Spinal cord (tissue), 10 donors: ENCODE measurements around the gene ICAM3. TPM values are rescaled to one million over a fixed set of nuclear protein-coding genes. Genes with fewer than 3 reads are reported as not detected.

Source experiments
- DNase-seq, 6 donors: peaks; one replicate each; pipeline versions ENCODE4 v3.0.0 to v3.0.0-alpha.2; 2013 to 2015; ENCODE audit warnings: low spot score in 6 of 6, low read depth in 4 of 6
- H3K27ac ChIP-seq: one replicate; pipeline ENCODE4 v1.5.1; 2013; ENCODE audit warnings: low read depth, low read length, control low read depth
- H3K27me3 ChIP-seq: one replicate; pipeline ENCODE4 v1.6.1; 2013; ENCODE audit warnings: low read length; ENCODE audit not compliant: control insufficient read depth, insufficient read depth
- H3K36me3 ChIP-seq: one replicate; pipeline ENCODE4 v1.6.1; 2013; ENCODE audit warnings: low read length; ENCODE audit not compliant: control insufficient read depth, insufficient read depth
- H3K4me1 ChIP-seq: one replicate; pipeline ENCODE4 v1.6.1; 2013; ENCODE audit warnings: low read length; ENCODE audit not compliant: control insufficient read depth, insufficient read depth
- H3K4me3 ChIP-seq: one replicate; pipeline ENCODE4 v1.5.1; 2013; ENCODE audit warnings: low read depth, low read length, control low read depth
- H3K9me3 ChIP-seq: one replicate; pipeline ENCODE4 v1.6.1; 2013; ENCODE audit warnings: low read length; ENCODE audit not compliant: control insufficient read depth, insufficient read depth
- WGBS: methylation state at CpG from one replicate; pipeline ENCODE4 v1.1.5; 2013; ENCODE audit warnings: missing lambda C conversion rate; ENCODE audit not compliant: insufficient coverage; 5-methylcytosine and 5-hydroxymethylcytosine counted together
- polyA plus RNA-seq, 2 donors: library from polyadenylated mRNA; unstranded; fragments of 120-200 nt; gene quantifications; one replicate each; pipeline ENCODE4 v1.2.1, GENCODE V29; 2013; ENCODE audit not compliant: insufficient read length in 2 of 2
- total RNA-seq, 2 donors: library from RNA; depleted of rRNA in 1 of 2; stranded (reverse); fragments of 120-200 nt in 1 of 2; fragments of >200 nt in 1 of 2; gene quantifications; one replicate each; pipeline versions ENCODE4 v1.2.3 to v1.2.4, GENCODE V29; 2013 to 2014
- donor health status: healthy.

Gene ICAM3
- total and polyA plus RNA-seq, 4 donors: 3.8 to 8.7 (median 5.0) TPM

GRCh38 chr19:10321874-10322835 is 17.3 kb downstream of the ICAM3 start:
- Histone ChIP-seq H3K9me3 (no peaks in the 10 kb centered on the region), H3K27ac (no peak overlapping the region), H3K4me3 (no peak overlapping the region), H3K36me3 (peaks cover 99% of the 10 kb centered on the region), H3K27me3 (no peaks in the 10 kb centered on the region), H3K4me1 (no peaks in the 10 kb centered on the region)
- 93% methylated on average over 16 of the region's 19 CpGs for WGBS
- DNase-seq: no peak

GRCh38 chr19:10321417-10321797 is 18.0 kb downstream of the ICAM3 start:
- no peak for DNase-seq
- Histone ChIP-seq H3K4me1 (no peaks in the 10 kb centered on the region), H3K36me3 (peaks cover 100% of the 10 kb centered on the region), H3K4me3 (no peak overlapping the region), H3K27ac (no peak overlapping the region), H3K9me3 (no peaks in the 10 kb centered on the region), H3K27me3 (no peaks in the 10 kb centered on the region)
- WGBS: 92% methylated on average over 10 of the region's 11 CpGs

- peaks cover 97% of the 10 kb centered on the region for H3K36me3 ChIP-seq
- 94% methylated on average over 16 of the region's 32 CpGs for WGBS
Observed at GRCh38 chr19:10320602-10321416, 18.6 kb downstream of the ICAM3 start.

GRCh38 chr19:10318807-10319682 is 20.4 kb downstream of the ICAM3 start:
- peaks cover 14% of the 10 kb centered on the region for H3K4me1 ChIP-seq
- H3K4me3 ChIP-seq: no peak overlapping the region
- H3K36me3 ChIP-seq: peaks cover 80% of the 10 kb centered on the region
- WGBS: 94% methylated on average over 10 of the region's 13 CpGs
- no peak for DNase-seq
- no peaks in the 10 kb centered on the region for H3K27me3 ChIP-seq
- H3K9me3 ChIP-seq: no peaks in the 10 kb centered on the region
- H3K27ac ChIP-seq: no peak overlapping the region

More at GRCh38 chr19:10320602-10321416, 18.6 kb downstream of the ICAM3 start:
- no peak for DNase-seq
- Histone ChIP-seq H3K9me3 (no peaks in the 10 kb centered on the region), H3K27ac (no peak overlapping the region), H3K27me3 (no peaks in the 10 kb centered on the region), H3K4me1 (peaks cover 5% of the 10 kb centered on the region), H3K4me3 (no peak overlapping the region)

- 91% methylated on average over 7 of the region's 15 CpGs for WGBS
- H3K9me3 ChIP-seq: no peaks in the 10 kb centered on the region
- H3K4me3 ChIP-seq: no peak overlapping the region
- H3K27ac ChIP-seq: no peak overlapping the region
- peaks cover 14% of the 10 kb centered on the region for H3K4me1 ChIP-seq
- no peak for DNase-seq
- H3K36me3 ChIP-seq: peaks cover 69% of the 10 kb centered on the region
- no peaks in the 10 kb centered on the region for H3K27me3 ChIP-seq
Observed at GRCh38 chr19:10317857-10318462, 21.5 kb downstream of the ICAM3 start.

GRCh38 chr19:10317045-10317856 is 22.2 kb downstream of the ICAM3 start:
- no peaks in the 10 kb centered on the region for H3K9me3 ChIP-seq
- H3K4me1 ChIP-seq: peaks cover 14% of the 10 kb centered on the region
- H3K4me3 ChIP-seq: no peak overlapping the region
- 86% methylated on average over 22 of the region's 29 CpGs for WGBS
- H3K27me3 ChIP-seq: no peaks in the 10 kb centered on the region
- H3K36me3 ChIP-seq: peaks cover 62% of the 10 kb centered on the region
- H3K27ac ChIP-seq: no peak overlapping the region
- DNase-seq: no peak

- Histone ChIP-seq H3K27ac (no peak overlapping the region), H3K4me3 (no peak overlapping the region), H3K36me3 (peaks cover 54% of the 10 kb centered on the region), H3K4me1 (peaks cover 14% of the 10 kb centered on the region), H3K9me3 (no peaks in the 10 kb centered on the region), H3K27me3 (no peaks in the 10 kb centered on the region)
- WGBS: 58% methylated on average over 12 of the region's 19 CpGs
- no peak for DNase-seq
Observed at GRCh38 chr19:10316229-10317044, 23.0 kb downstream of the ICAM3 start.
